A673 (cell line): ENCODE results near the gene ZNF830. TPM values are rescaled to one million over a fixed set of nuclear protein-coding genes. Genes with fewer than 3 reads are reported as not detected.
"Not testable (repeated sequence)": the region's sequence is repeated elsewhere in the genome, so short reads cannot be mapped to it uniquely, and the experiment has no call there.

ENCODE experiments used
- BruUV-seq: library from RNA; stranded (reverse); fragments of 400-500 nt; replicated peaks from 2 replicates; lab custom pipeline; 2021; lab: Mats Ljungman, UMichigan
- CTCF ChIA-PET: fragments of 300-600 bp; sonication (Branson Sonifier 250); formaldehyde crosslinking; loops from one replicate; lab custom pipeline; 2022; ENCODE audit warnings: antibody characterized with exemption; lab: Charles Lee
- POLR2A ChIA-PET: fragments of 300-600 bp; sonication (Branson Sonifier 250); formaldehyde crosslinking; loops from one replicate; lab custom pipeline; 2022; ENCODE audit warnings: antibody characterized with exemption; ENCODE audit not compliant: low non-redundant PET; lab: Charles Lee
- DNase-seq: peaks from one replicate; pipeline ENCODE4 v3.0.0-alpha.2; 2015; ENCODE audit warnings: low spot score
- H3K27ac ChIP-seq: fragments of 200-600 bp; sonication (generic); 2 replicates; pipeline ENCODE4 v1.5.1; 2016; ENCODE audit warnings: mixed run types, low read depth, mild to moderate bottlenecking, mixed read lengths, antibody characterized with exemption, low read length; ENCODE audit not compliant: poor library complexity, severe bottlenecking
- H3K27me3 ChIP-seq: fragments of 200-600 bp; sonication (generic); replicated peaks from 2 replicates; pipeline ENCODE4 v1.6.1; 2017; ENCODE audit warnings: mixed run types, low read depth, mild to moderate bottlenecking, mixed read lengths, antibody characterized with exemption, low read length; ENCODE audit not compliant: insufficient read depth, poor library complexity
- H3K36me3 ChIP-seq: fragments of 200-600 bp; sonication (generic); 2 replicates; pipeline ENCODE4 v1.6.1; 2016; ENCODE audit warnings: mixed run types, mild to moderate bottlenecking, mixed read lengths, antibody characterized with exemption, low read length; ENCODE audit not compliant: insufficient read depth, poor library complexity, severe bottlenecking
- H3K4me1 ChIP-seq: fragments of 200-600 bp; sonication (generic); 2 replicates; pipeline ENCODE4 v1.6.1; 2017; ENCODE audit warnings: mixed run types, mild to moderate bottlenecking, mixed read lengths, antibody characterized with exemption, low read length; ENCODE audit not compliant: insufficient read depth, poor library complexity, severe bottlenecking
- H3K4me3 ChIP-seq: fragments of 200-600 bp; sonication (generic); 2 replicates; pipeline ENCODE4 v1.5.1; 2016; ENCODE audit warnings: low read depth, mixed run types, mild to moderate bottlenecking, mixed read lengths, low read length; ENCODE audit not compliant: poor library complexity, severe bottlenecking
- H3K9me3 ChIP-seq: fragments of 200-600 bp; sonication (generic); 2 replicates; pipeline ENCODE4 v1.6.1; 2016; ENCODE audit warnings: mixed run types, low read depth, mild to moderate bottlenecking, mixed read lengths, antibody characterized with exemption, low read length; ENCODE audit not compliant: poor library complexity, severe bottlenecking
- CTCF ChIP-seq: fragments of 300-800, 200-600 bp; sonication (generic); conservative IDR thresholded peaks from 2 replicates; pipeline ENCODE4 v1.5.1; 2017; ENCODE audit warnings: low read depth, mild to moderate bottlenecking, antibody characterized with exemption, low read length, moderate library complexity, mixed read lengths
- EZH2 ChIP-seq: fragments of 200-600 bp; sonication (generic); IDR thresholded peaks from 2 replicates; pipeline ENCODE4 v1.6.1; 2017; ENCODE audit warnings: borderline replicate concordance, low read depth, mild to moderate bottlenecking, mixed read lengths, antibody characterized with exemption, low read length; ENCODE audit not compliant: poor library complexity, severe bottlenecking
- intact Hi-C: fragments of 100-400 bp; cut with micrococcal nuclease; formaldehyde crosslinking; loops from one replicate; pipeline ENCODE4 v1.10.0; 2022; ENCODE audit not compliant: unreplicated experiment
- total RNA-seq: library from RNA; stranded (reverse); gene quantifications from 2 replicates; pipeline ENCODE4 v1.2.3, GENCODE V29; 2021

ZNF830 gene
- total RNA-seq, 1 experiment from 2014 or later: 10.1 TPM

GRCh38 chr17:34999456-34999855 is 38.1 kb downstream of the ZNF830 start:
- no peak for DNase-seq
- H3K27me3 ChIP-seq: no peaks in the 10 kb centered on the region
- no peaks in the 10 kb centered on the region for H3K9me3 ChIP-seq
- intact Hi-C loops: no loop called here
- BruUV-seq: no TSS peak
- ChIA-PET CTCF (interaction anchor here (1.0 kb wide), 1 partner anchor 121 kb away, joined by 5 read pairs; the partner anchor contains the start of gene RAD51D), POLR2A (interaction anchor here (0.6 kb wide), 1 partner anchor 27 kb away, joined by 3 read pairs; no protein-coding TSS in a partner anchor)
- no peaks in the 10 kb centered on the region for H3K4me1 ChIP-seq
- TF ChIP-seq EZH2 (no peak), CTCF (no peak)
- H3K36me3 ChIP-seq: peaks cover 4% of the 10 kb centered on the region
- no peak overlapping the region for H3K27ac ChIP-seq
- H3K4me3 ChIP-seq: no peak overlapping the region

- H3K4me1 ChIP-seq, H3K27me3 ChIP-seq, H3K36me3 ChIP-seq, H3K9me3 ChIP-seq, H3K4me3 ChIP-seq, intact Hi-C loops, CTCF ChIA-PET, POLR2A ChIA-PET, H3K27ac ChIP-seq, DNase-seq, BruUV-seq: not testable (repeated sequence)
These were observed 39.6 kb downstream of the ZNF830 start for GRCh38 chr17:35000965-35001364.

GRCh38 chr17:35001549-35001948 is 40.2 kb downstream of the ZNF830 start:
- intact Hi-C loops: no loop called here
- Histone ChIP-seq H3K4me3 (no peak overlapping the region), H3K4me1 (no peaks in the 10 kb centered on the region), H3K36me3 (peaks cover 4% of the 10 kb centered on the region), H3K9me3 (no peaks in the 10 kb centered on the region), H3K27ac (no peak overlapping the region), H3K27me3 (no peaks in the 10 kb centered on the region)
- TF ChIP-seq CTCF: no peak
- TF ChIP-seq EZH2: no peak
- no peak for DNase-seq
- CTCF ChIA-PET: no interaction called here
- POLR2A ChIA-PET: no interaction called here
- no TSS peak for BruUV-seq

- BruUV-seq: no TSS peak
- no peak overlapping the region for H3K27ac ChIP-seq
- H3K36me3 ChIP-seq: peaks cover 4% of the 10 kb centered on the region
- no peak for TF ChIP-seq EZH2
- TF ChIP-seq CTCF: no peak
- no peak for DNase-seq
- ChIA-PET CTCF (no interaction called here), POLR2A (no interaction called here)
- H3K4me1 ChIP-seq: no peaks in the 10 kb centered on the region
- H3K27me3 ChIP-seq: no peaks in the 10 kb centered on the region
- no peak overlapping the region for H3K4me3 ChIP-seq
- intact Hi-C loops: no loop called here
- H3K9me3 ChIP-seq: no peaks in the 10 kb centered on the region
These were observed 41.7 kb downstream of the ZNF830 start for GRCh38 chr17:35002876-35003551.
